Brain microvascular endothelial cell (primary cell): ENCODE measurements around the gene MARK2.

Experiments used
- DNase-seq: peaks from one replicate; pipeline ENCODE4 v3.0.0-alpha.2; 2020
- H3K27ac ChIP-seq: fragments of 250-450 bp; sonication (Bioruptor Pico); 2 replicates; pipeline ENCODE4 v1.5.1; 2020; ENCODE audit warnings: mild to moderate bottlenecking, moderate library complexity
- H3K27me3 ChIP-seq: fragments of 250-450 bp; sonication (Bioruptor Pico); replicated peaks from 2 replicates; pipeline ENCODE4 v1.5.1; 2020; ENCODE audit warnings: mild to moderate bottlenecking
- H3K36me3 ChIP-seq: fragments of 250-450 bp; sonication (Bioruptor Pico); replicated peaks from 2 replicates; pipeline ENCODE4 v1.5.1; 2020; ENCODE audit warnings: mild to moderate bottlenecking
- H3K4me3 ChIP-seq: 2 replicates; pipeline ENCODE4 v1.5.1; 2011; ENCODE audit warnings: low read depth, mild to moderate bottlenecking, control low read depth, low read length, moderate library complexity
- CTCF ChIP-seq: IDR thresholded peaks from 2 replicates; pipeline ENCODE4 v1.5.1; 2011; ENCODE audit warnings: low read depth, mild to moderate bottlenecking, moderate library complexity, low read length, control low read depth, inconsistent platforms; ENCODE audit errors: missing control alignments
- in situ Hi-C: cut with HindIII; loops from 2 replicates; pipeline ENCODE4 v1.10.0; 2017; ENCODE audit warnings: low sequenced_read_pairs, low pct_ligation_motif_present

The MARK2 gene

GRCh38 chr11:63912678-63913077, 73.8 kb downstream of the MARK2 start:
- no peak overlapping the region for H3K27ac ChIP-seq

GRCh38 chr11:63913866-63914830, 75.2 kb downstream of the MARK2 start:
- no peak for TF ChIP-seq CTCF
- no peak overlapping the region for H3K4me3 ChIP-seq
- H3K36me3 ChIP-seq = peaks cover 5% of the 10 kb centered on the region
- no peaks in the 10 kb centered on the region for H3K27me3 ChIP-seq
- in situ Hi-C loops = no loop called here
- H3K27ac ChIP-seq = no peak overlapping the region
- DNase-seq = no peak

More at GRCh38 chr11:63912678-63913077, 73.8 kb downstream of the MARK2 start:
- in situ Hi-C loops = no loop called here
- Histone ChIP-seq H3K36me3 (peaks cover 19% of the 10 kb centered on the region), H3K27me3 (no peaks in the 10 kb centered on the region), H3K4me3 (no peak overlapping the region)
- TF ChIP-seq CTCF = no peak
- DNase-seq = no peak

GRCh38 chr11:63914896-63915691, 76.2 kb downstream of the MARK2 start:
- H3K4me3 ChIP-seq = no peak overlapping the region
- TF ChIP-seq CTCF = no peak
- peaks cover under 1% of the 10 kb centered on the region for H3K36me3 ChIP-seq
- H3K27ac ChIP-seq = no peak overlapping the region
- H3K27me3 ChIP-seq = no peaks in the 10 kb centered on the region
- no peak for DNase-seq
- in situ Hi-C loops = no loop called here

- Histone ChIP-seq H3K27me3 (no peaks in the 10 kb centered on the region), H3K36me3 (no peaks in the 10 kb centered on the region), H3K4me3 (peak overlapping the region; percentile 50), H3K27ac (no peak overlapping the region)
- in situ Hi-C loops = no loop called here
- TF ChIP-seq CTCF = peak; percentile 70
- DNase-seq = no peak
Measured at GRCh38 chr11:63915961-63916836, 77.3 kb downstream of the MARK2 start.
